Nephron (organoid): ENCODE data around the gene CACNA1C.

ENCODE experiments used
- H3K27ac Mint-ChIP-seq, 3 experiments: 2 replicates each; pipeline ENCODE4 v1.8.0; 2020; ENCODE audit warnings: mixed read lengths in 3 of 3, mild to moderate bottlenecking in 2 of 3, moderate library complexity in 1 of 3
- H3K27me3 Mint-ChIP-seq: 2 replicates; pipeline ENCODE4 v1.8.0; 2021; ENCODE audit warnings: low read depth, mild to moderate bottlenecking, moderate library complexity, mixed read lengths
- H3K36me3 Mint-ChIP-seq: 2 replicates; pipeline ENCODE4 v1.8.0; 2020; ENCODE audit warnings: low read depth, mixed read lengths
- H3K4me1 Mint-ChIP-seq: 2 replicates; pipeline ENCODE4 v1.8.0; 2020; ENCODE audit warnings: mixed read lengths
- H3K4me3 Mint-ChIP-seq, 3 experiments: 2 replicates each; pipeline ENCODE4 v1.8.0; 2020; ENCODE audit warnings: mild to moderate bottlenecking in 3 of 3, mixed read lengths in 3 of 3, moderate library complexity in 2 of 3
- H3K9me3 Mint-ChIP-seq: 2 replicates; pipeline ENCODE4 v1.8.0; 2020; ENCODE audit warnings: mixed read lengths
- TF ChIP-seq, protein P1 (sequence below), 3 experiments: fragments of 200-600 bp; sonication (generic); IDR thresholded peaks; one replicate each; pipeline ENCODE4 v1.5.0; 2021; ENCODE audit warnings: antibody characterized with exemption in 3 of 3; ENCODE audit not compliant: unreplicated experiment in 3 of 3

Gene CACNA1C

DNA sequence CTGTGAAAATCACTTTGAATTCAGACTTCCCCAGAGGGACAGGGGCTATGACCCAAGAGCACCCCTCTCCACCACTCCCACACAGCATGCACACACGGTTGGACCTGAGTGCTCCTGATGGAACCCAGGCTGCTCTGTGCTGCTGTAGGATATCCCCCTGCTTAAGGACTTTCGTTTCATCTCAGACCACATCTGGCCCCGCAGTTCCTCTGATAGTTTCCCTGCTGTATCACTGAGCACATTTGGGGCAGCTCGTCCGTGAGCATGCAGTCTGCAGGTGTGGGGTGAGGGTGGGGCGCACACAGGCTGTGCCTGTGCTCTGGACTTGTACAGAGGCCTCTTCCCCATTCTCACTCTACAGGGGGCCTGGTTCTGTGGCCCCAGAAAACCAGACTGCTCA is 396.8 kb downstream of the CACNA1C start:
- H3K27me3 Mint-ChIP-seq: peaks cover 11% of the 10 kb centered on the region
- TF ChIP-seq, protein P1, sequence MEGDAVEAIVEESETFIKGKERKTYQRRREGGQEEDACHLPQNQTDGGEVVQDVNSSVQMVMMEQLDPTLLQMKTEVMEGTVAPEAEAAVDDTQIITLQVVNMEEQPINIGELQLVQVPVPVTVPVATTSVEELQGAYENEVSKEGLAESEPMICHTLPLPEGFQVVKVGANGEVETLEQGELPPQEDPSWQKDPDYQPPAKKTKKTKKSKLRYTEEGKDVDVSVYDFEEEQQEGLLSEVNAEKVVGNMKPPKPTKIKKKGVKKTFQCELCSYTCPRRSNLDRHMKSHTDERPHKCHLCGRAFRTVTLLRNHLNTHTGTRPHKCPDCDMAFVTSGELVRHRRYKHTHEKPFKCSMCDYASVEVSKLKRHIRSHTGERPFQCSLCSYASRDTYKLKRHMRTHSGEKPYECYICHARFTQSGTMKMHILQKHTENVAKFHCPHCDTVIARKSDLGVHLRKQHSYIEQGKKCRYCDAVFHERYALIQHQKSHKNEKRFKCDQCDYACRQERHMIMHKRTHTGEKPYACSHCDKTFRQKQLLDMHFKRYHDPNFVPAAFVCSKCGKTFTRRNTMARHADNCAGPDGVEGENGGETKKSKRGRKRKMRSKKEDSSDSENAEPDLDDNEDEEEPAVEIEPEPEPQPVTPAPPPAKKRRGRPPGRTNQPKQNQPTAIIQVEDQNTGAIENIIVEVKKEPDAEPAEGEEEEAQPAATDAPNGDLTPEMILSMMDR (IDR thresholded peaks at IDR 0.05; ENCODE audit: unreplicated experiment in 3 of 3): no peak
- no peaks in the 10 kb centered on the region for H3K9me3 Mint-ChIP-seq
- H3K4me1 Mint-ChIP-seq: no peaks in the 10 kb centered on the region
- no peak overlapping the region for H3K27ac Mint-ChIP-seq
- no peak overlapping the region for H3K4me3 Mint-ChIP-seq
- H3K36me3 Mint-ChIP-seq: no peaks in the 10 kb centered on the region

DNA sequence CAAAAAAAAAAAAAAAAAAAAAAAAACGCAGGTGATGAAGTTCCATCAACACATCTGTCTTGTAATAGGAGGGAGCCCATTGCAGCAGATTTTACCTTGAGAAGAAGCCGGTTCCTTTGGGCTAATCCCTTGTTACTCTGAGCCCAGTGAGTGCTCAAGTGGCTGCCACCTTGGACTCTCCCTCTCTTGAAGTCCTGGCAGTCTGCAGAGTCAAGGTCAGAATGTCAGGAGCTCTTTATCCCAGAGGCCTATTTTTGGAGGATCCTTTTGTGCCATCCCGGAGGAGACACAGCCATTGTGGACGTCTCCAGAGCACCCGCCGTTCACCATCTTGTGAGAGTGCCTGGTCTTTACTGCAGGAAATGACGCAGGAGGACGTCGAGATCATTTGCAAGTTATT is 397.8 kb downstream of the CACNA1C start:
- Mint-ChIP-seq H3K9me3 (no peaks in the 10 kb centered on the region), H3K4me3 (no peak overlapping the region), H3K27me3 (peaks cover 9% of the 10 kb centered on the region), H3K36me3 (no peaks in the 10 kb centered on the region), H3K27ac (no peak overlapping the region), H3K4me1 (no peaks in the 10 kb centered on the region)
- TF ChIP-seq, protein P1 (IDR thresholded peaks at IDR 0.05; ENCODE audit: unreplicated experiment in 3 of 3): no peak

DNA sequence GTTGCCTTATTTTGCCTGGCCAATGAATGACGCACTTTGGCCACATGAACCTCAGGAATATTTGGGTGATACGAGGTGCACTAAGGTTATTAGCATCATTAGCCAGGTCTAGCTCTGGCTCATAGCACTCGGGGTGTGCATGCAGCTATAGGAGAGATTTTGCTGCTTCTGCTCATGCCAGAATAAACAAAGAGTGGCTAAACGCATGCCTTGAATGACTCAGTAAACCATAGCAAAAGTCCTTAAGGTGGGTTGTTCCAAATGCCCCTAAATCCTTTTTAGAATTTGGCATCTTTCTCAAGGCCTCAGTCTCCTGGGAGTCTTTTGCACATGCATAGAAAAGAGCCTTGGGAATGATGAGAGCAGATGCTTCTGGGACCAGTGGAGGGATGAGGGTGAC is 398.2 kb downstream of the CACNA1C start:
- Mint-ChIP-seq H3K4me3 (no peak overlapping the region), H3K4me1 (no peaks in the 10 kb centered on the region), H3K27ac (no peak overlapping the region), H3K9me3 (no peaks in the 10 kb centered on the region), H3K27me3 (peaks cover 9% of the 10 kb centered on the region), H3K36me3 (no peaks in the 10 kb centered on the region)
- TF ChIP-seq, protein P1 (IDR thresholded peaks at IDR 0.05; ENCODE audit: unreplicated experiment in 3 of 3): no peak

DNA sequence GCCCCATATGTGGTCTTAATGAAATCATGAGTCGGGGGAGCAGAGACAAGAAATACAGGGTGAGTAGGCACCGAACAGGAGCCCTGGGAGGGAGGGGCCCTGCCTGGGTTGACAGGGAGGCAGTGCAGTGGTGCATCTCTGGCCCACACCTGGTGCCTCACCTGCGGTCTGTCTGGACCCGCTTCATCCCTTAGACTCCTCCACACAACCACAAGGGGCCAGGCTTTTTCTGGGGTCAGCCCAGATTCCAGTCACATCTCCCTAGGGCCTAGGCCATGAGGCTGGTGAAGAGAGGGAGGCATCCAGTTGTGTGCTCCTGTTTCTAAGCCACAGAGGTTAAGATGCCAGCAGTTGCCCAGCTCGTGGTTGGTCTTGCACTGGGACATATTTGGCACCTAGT is 398.7 kb downstream of the CACNA1C start:
- Mint-ChIP-seq H3K4me3 (no peak overlapping the region), H3K4me1 (no peaks in the 10 kb centered on the region), H3K27me3 (peaks cover 9% of the 10 kb centered on the region), H3K36me3 (no peaks in the 10 kb centered on the region), H3K9me3 (no peaks in the 10 kb centered on the region), H3K27ac (no peak overlapping the region)
- TF ChIP-seq, protein P1 (IDR thresholded peaks at IDR 0.05; ENCODE audit: unreplicated experiment in 3 of 3): no peak

DNA sequence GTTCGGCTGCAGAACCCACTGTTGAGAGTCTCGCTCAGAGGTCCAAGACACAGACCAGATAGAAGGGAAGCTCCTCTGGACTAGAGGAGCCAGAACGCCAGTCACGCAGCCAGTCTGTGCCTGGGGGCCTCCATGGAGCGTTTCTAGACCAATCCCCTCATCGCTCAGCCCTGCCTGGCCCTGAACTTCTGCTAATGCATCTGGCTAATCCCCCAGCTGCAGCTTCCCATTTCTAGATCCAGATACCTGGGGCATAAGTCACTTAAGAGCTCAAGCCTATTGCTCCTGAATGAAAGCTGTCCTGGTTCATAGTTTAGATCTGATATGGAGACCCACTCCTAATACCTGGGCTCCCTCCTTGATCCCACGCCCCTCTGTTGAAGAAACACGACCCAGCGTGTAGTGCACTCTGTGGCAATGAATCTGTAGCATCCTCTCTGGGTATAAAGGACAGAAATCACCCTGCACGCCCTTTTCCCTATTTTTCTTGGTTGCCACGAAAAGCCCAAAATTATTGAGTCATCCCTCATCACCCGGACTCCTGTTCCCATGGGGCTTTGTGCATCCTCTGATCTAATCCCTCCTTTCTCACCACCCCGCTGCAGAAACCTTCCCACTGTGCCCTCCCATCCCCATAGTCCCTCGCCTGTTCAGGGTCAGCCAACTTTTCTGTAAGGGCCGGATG is 400.4 kb downstream of the CACNA1C start:
- Mint-ChIP-seq H3K4me3 (no peak overlapping the region), H3K27me3 (peaks cover 8% of the 10 kb centered on the region), H3K9me3 (no peaks in the 10 kb centered on the region), H3K4me1 (peaks cover 5% of the 10 kb centered on the region), H3K36me3 (no peaks in the 10 kb centered on the region), H3K27ac (no peak overlapping the region)
- TF ChIP-seq, protein P1 (IDR thresholded peaks at IDR 0.05; ENCODE audit: unreplicated experiment in 3 of 3): no peak

DNA sequence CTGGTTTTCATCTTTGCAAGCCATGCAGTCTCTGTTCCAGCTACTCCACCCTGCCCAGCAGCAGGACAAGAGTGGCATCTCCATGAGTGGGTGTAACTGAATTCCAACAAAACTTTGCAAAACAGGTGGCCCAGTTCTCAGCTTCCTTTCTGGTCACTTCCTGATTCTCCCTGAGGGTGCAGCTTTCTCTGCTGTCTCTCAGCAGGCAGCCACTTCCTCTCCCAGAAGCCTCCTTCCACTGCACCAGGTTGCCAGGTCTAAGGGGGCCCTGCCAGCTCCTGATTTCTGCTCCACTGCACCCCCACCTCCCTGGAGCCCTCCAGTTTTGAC is 400.9 kb downstream of the CACNA1C start:
- H3K4me3 Mint-ChIP-seq: no peak overlapping the region
- H3K27ac Mint-ChIP-seq: no peak overlapping the region
- peaks cover 5% of the 10 kb centered on the region for H3K4me1 Mint-ChIP-seq
- peaks cover 3% of the 10 kb centered on the region for H3K27me3 Mint-ChIP-seq
- no peaks in the 10 kb centered on the region for H3K9me3 Mint-ChIP-seq
- TF ChIP-seq, protein P1 (IDR thresholded peaks at IDR 0.05; ENCODE audit: unreplicated experiment in 3 of 3): no peak
- no peaks in the 10 kb centered on the region for H3K36me3 Mint-ChIP-seq
